CD14-positive monocyte (primary cell): Measurements from ENCODE around the gene IRF8. TPM values are rescaled to one million over a fixed set of nuclear protein-coding genes. Genes with fewer than 3 reads are reported as not detected.

ENCODE experiments used
- DNase-seq, 3 donors: peaks; one replicate each; pipeline ENCODE4 v3.0.0-alpha.2; 2011 to 2022
- H2AFZ ChIP-seq: 2 replicates; pipeline ENCODE4 v1.6.0; 2012; ENCODE audit warnings: mild to moderate bottlenecking, low read depth, low read length, inconsistent platforms; ENCODE audit not compliant: insufficient read depth, poor library complexity, severe bottlenecking
- H3K27ac ChIP-seq, 2 donors: 1 replicate in 1 of 2; 2 replicates in 1 of 2; pipeline ENCODE4 v1.5.1; 2012 to 2013; ENCODE audit warnings: low read length in 2 of 2, control low read depth in 1 of 2, inconsistent platforms in 1 of 2, low read depth in 1 of 2, mild to moderate bottlenecking in 1 of 2
- H3K27me3 ChIP-seq, 2 donors: one replicate each; pipeline versions ENCODE4 v1.6.0 to v1.6.1; 2011 to 2013; ENCODE audit warnings: low read length in 2 of 2; ENCODE audit not compliant: control insufficient read depth in 2 of 2, insufficient read depth in 2 of 2
- H3K36me3 ChIP-seq, 2 donors: replicated peaks in 1 of 2; 1 replicate in 1 of 2; 2 replicates in 1 of 2; pipeline versions ENCODE4 v1.5.1 to v1.6.1; 2012 to 2013; ENCODE audit warnings: low read length in 2 of 2, control low read depth in 1 of 2, inconsistent platforms in 1 of 2, mild to moderate bottlenecking in 1 of 2; ENCODE audit not compliant: insufficient read depth in 2 of 2, control insufficient read depth in 1 of 2
- H3K4me1 ChIP-seq, 2 donors: 1 replicate in 1 of 2; 2 replicates in 1 of 2; pipeline versions ENCODE4 v1.5.1 to v1.6.1; 2012 to 2013; ENCODE audit warnings: low read length in 2 of 2, control low read depth in 1 of 2, inconsistent platforms in 1 of 2, mild to moderate bottlenecking in 1 of 2, moderate library complexity in 1 of 2; ENCODE audit not compliant: insufficient read depth in 2 of 2, control insufficient read depth in 1 of 2
- H3K4me2 ChIP-seq: replicated peaks from 2 replicates; pipeline ENCODE3; 2012; ENCODE audit warnings: low read length, moderate library complexity, mild to moderate bottlenecking; ENCODE audit not compliant: poor library complexity, severe bottlenecking; ENCODE audit errors: extremely low read depth
- H3K4me3 ChIP-seq, 3 experiments: fragments of 200-600 bp in 1 of 3; sonication (generic) in 1 of 3; replicated peaks in 1 of 3; 1 replicate in 2 of 3; 2 replicates in 1 of 3; pipeline ENCODE4 v1.5.1; 2011 to 2013; ENCODE audit warnings: low read length in 3 of 3, mild to moderate bottlenecking in 3 of 3, control low read depth in 2 of 3, low read depth in 2 of 3, inconsistent platforms in 1 of 3, moderate library complexity in 1 of 3
- H3K79me2 ChIP-seq: 2 replicates; pipeline ENCODE4 v1.6.0; 2012; ENCODE audit warnings: mild to moderate bottlenecking, control low read depth, inconsistent platforms, low read length, moderate library complexity; ENCODE audit not compliant: insufficient read depth
- H3K9ac ChIP-seq: 2 replicates; pipeline ENCODE4 v1.6.0; 2017; ENCODE audit warnings: low read length, mild to moderate bottlenecking; ENCODE audit not compliant: insufficient read depth, poor library complexity, severe bottlenecking
- H3K9me3 ChIP-seq, 2 donors: replicated peaks in 1 of 2; 1 replicate in 1 of 2; 2 replicates in 1 of 2; pipeline versions ENCODE4 v1.5.1 to v1.6.1; 2012 to 2013; ENCODE audit warnings: low read length in 2 of 2, control low read depth in 1 of 2; ENCODE audit not compliant: control insufficient read depth in 1 of 2, insufficient read depth in 1 of 2
- H4K20me1 ChIP-seq: 2 replicates; pipeline ENCODE4 v1.6.0; 2012; ENCODE audit warnings: mild to moderate bottlenecking, low read length, control low read depth, moderate library complexity; ENCODE audit not compliant: insufficient read depth
- H3K27ac Mint-ChIP-seq, 7 donors: one replicate each; pipeline ENCODE4 v1.8.0; 2020; ENCODE audit warnings: mild to moderate bottlenecking in 7 of 7, mixed read lengths in 7 of 7, moderate library complexity in 6 of 7, inconsistent platforms in 2 of 7
- H3K27me3 Mint-ChIP-seq, 3 donors: one replicate each; pipeline ENCODE4 v1.8.0; 2021 to 2022; ENCODE audit warnings: low read depth in 3 of 3, mild to moderate bottlenecking in 3 of 3, mixed read lengths in 3 of 3, moderate library complexity in 3 of 3, inconsistent platforms in 1 of 3
- H3K36me3 Mint-ChIP-seq, 2 donors: one replicate each; pipeline ENCODE4 v1.8.0; 2020; ENCODE audit warnings: mixed read lengths in 2 of 2, inconsistent platforms in 1 of 2, mild to moderate bottlenecking in 1 of 2
- H3K4me1 Mint-ChIP-seq: one replicate; pipeline ENCODE4 v1.8.0; 2020; ENCODE audit warnings: mild to moderate bottlenecking, mixed read lengths
- H3K4me3 Mint-ChIP-seq, 2 donors: one replicate each; pipeline ENCODE4 v1.8.0; 2020; ENCODE audit warnings: mild to moderate bottlenecking in 2 of 2, mixed read lengths in 2 of 2, moderate library complexity in 1 of 2
- H3K9me3 Mint-ChIP-seq, 7 donors: one replicate each; pipeline ENCODE4 v1.8.0; 2020 to 2022; ENCODE audit warnings: mixed read lengths in 7 of 7, mild to moderate bottlenecking in 6 of 7, moderate library complexity in 6 of 7, inconsistent platforms in 2 of 7
- CTCF ChIP-seq: fragments of 200-600 bp; IDR thresholded peaks from one replicate; pipeline ENCODE4 v1.8.0; 2022; ENCODE audit warnings: antibody characterized with exemption, mild to moderate bottlenecking
- WGBS: methylation state at CpG from one replicate; pipeline ENCODE4 v1.1.5; 2013; ENCODE audit warnings: missing lambda C conversion rate; ENCODE audit not compliant: insufficient coverage; 5-methylcytosine and 5-hydroxymethylcytosine counted together
- intact Hi-C, 2 donors: fragments of 100-400 bp; cut with micrococcal nuclease; formaldehyde crosslinking; loops; one replicate each; pipeline versions ENCODE4 v1.15.0 to v1.15.1; 2023
- polyA plus RNA-seq, 3 donors: library from polyadenylated mRNA; depleted of rRNA in 1 of 3; unstranded in 2 of 3; stranded (reverse) in 1 of 3; fragments of 300-500 nt in 2 of 3; fragments of >200 nt in 1 of 3; fragmentation: Illumina TruSeq in 2 of 3; gene quantifications; 1 replicate in 2 of 3; 2 replicates in 1 of 3; pipeline ENCODE4 v1.2.3, GENCODE V29; 2012 to 2021

IRF8 gene
- polyA plus RNA-seq, 3 donors, result 157 to 187 (median 184) TPM

GRCh38 chr16:85943711-85944110 is 44.7 kb downstream of the IRF8 start:
- Histone ChIP-seq H3K9ac (no peak overlapping the region), H3K4me3 (no peak overlapping the region), H3K27me3 (no peaks in the 10 kb centered on the region), H3K36me3 (no peaks in the 10 kb centered on the region), H3K27ac (peak overlapping the region; percentile 6 to 53), H2AFZ (no peak overlapping the region), H4K20me1 (no peaks in the 10 kb centered on the region), H3K4me1 (peaks cover 53% of the 10 kb centered on the region in 2 donors), H3K4me2 (no peak overlapping the region), H3K79me2 (no peaks in the 10 kb centered on the region), H3K9me3 (no peaks in the 10 kb centered on the region)
- no peak for TF ChIP-seq CTCF
- no peaks in the 10 kb centered on the region for H3K36me3 Mint-ChIP-seq
- H3K4me1 Mint-ChIP-seq, result peaks cover 69% of the 10 kb centered on the region
- peaks cover 0 to 7% (median 0%) of the 10 kb centered on the region in 7 donors for H3K9me3 Mint-ChIP-seq
- 0% methylated on average over 2 of the region's 2 CpGs for WGBS
- DNase-seq, result peak; percentile 74 to 84 (median 81)
- peak overlapping the region in 4 of 7 donors; percentile 42 to 88 (median 73) for H3K27ac Mint-ChIP-seq
- peaks cover 4 to 14% (median 4%) of the 10 kb centered on the region in 3 donors for H3K27me3 Mint-ChIP-seq
- no peak overlapping the region for H3K4me3 Mint-ChIP-seq
- intact Hi-C loops, result no loop called here

GRCh38 chr16:85944572-85945423 is 45.8 kb downstream of the IRF8 start:
- 91% methylated on average over 4 of the region's 7 CpGs for WGBS
- H3K4me2 ChIP-seq, result no peak overlapping the region
- no peaks in the 10 kb centered on the region for H3K9me3 ChIP-seq
- peaks cover 56 to 58% of the 10 kb centered on the region in 2 donors for H3K4me1 ChIP-seq
- intact Hi-C loops, result loop anchor here in 1 of 2 donors (5.0 kb wide), 2 partner anchors 38 to 42 kb away; no protein-coding TSS in a partner anchor
- H3K4me3 ChIP-seq, result no peak overlapping the region
- H3K79me2 ChIP-seq, result no peaks in the 10 kb centered on the region
- no peak for DNase-seq
- H3K27me3 Mint-ChIP-seq, result peaks cover 4 to 15% (median 4%) of the 10 kb centered on the region in 3 donors
- TF ChIP-seq CTCF, result no peak
- H2AFZ ChIP-seq, result no peak overlapping the region
- H3K27ac ChIP-seq, result no peak overlapping the region
- peak overlapping the region in 4 of 7 donors; percentile 9 to 78 (median 44) for H3K27ac Mint-ChIP-seq
- peaks cover 76% of the 10 kb centered on the region for H3K4me1 Mint-ChIP-seq
- no peaks in the 10 kb centered on the region for H3K36me3 ChIP-seq
- peaks cover 0 to 7% (median 0%) of the 10 kb centered on the region in 7 donors for H3K9me3 Mint-ChIP-seq
- no peaks in the 10 kb centered on the region for H4K20me1 ChIP-seq
- no peaks in the 10 kb centered on the region for H3K27me3 ChIP-seq
- H3K9ac ChIP-seq, result no peak overlapping the region
- H3K36me3 Mint-ChIP-seq, result no peaks in the 10 kb centered on the region
- H3K4me3 Mint-ChIP-seq, result no peak overlapping the region
